ENCODE measurements around the gene LETM1.

Gene LETM1

DNA sequence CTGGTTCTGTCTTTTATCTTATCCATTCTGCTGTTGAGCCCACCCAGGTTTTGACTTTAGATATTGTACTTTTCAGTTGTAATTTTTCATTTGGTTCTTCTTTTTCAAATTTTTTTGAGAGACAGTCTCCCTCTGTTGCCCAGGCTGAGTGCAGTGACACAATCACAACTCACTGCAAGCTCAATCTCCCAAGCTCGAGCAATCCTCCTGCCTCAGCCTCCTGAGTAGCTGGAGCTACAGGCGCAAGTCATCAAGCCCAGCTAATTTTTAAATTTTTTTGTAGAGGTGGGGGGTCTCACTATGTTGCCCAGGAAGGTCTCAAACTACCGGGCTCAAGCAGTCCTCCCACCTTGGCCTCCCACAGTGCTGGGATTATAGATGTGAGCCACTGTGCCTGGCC is 25.7 kb downstream of the LETM1 start:
- no peak for DNase-seq

DNA sequence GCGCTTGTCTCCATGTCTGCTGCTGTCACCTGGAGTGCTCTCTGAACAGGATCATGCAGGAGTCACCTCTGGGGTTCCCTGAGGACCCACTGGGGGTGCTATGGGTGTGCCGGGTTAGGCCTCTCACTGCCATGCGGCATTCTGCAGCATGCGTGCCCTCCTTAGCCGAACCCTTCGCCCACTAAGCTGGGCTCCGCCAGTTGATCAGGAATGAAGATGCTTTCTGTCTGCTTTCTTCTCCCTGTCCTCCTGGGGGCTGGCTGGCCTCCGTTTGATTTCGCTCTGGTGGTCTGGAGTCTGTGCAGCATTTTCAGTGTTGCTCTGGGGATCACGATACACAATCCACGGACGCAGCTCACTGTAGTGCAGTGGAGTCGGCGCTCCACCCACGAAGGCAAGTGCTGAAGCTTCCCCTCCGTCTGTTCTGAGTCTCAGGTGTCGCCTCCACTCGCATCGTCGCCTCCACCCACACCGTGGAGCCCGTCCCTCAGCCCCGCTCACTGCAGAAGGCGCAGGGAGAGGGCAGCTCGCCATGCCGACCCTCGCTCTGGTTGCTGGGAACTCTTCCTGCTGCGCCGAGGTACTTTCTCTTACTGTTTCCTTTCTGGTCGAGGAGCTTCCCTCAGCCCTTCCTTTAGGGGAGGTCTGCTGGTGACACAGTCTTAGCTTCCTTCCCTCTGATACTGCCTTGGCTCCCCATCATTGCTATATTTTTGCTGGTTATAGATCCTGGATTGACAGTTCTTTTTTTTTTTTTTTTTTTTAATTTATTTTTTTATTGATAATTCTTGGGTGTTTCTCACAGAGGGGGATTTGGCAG is 29.2 kb downstream of the LETM1 start:
- DNase-seq: no peak

DNA sequence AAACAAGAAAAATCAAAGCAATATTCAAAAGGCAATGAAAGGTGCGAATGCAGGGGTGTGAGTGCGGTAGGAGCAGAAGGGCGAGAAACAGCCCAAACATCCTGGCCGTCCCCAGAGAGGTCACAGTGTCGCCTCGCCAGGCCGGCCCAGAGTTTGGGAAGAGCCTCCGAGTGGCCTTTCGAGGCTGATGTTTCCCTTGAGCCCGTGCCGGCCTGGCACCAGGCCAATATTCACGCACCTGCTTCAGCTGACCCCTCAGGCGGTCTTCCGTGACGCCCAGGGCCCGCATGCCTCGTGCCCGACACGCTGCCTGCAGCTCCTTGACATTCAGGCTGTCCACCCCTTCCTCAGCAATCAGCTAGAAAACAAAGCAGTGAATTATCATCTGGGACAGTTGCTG is 30.6 kb downstream of the LETM1 start:
- no peak for DNase-seq

DNA sequence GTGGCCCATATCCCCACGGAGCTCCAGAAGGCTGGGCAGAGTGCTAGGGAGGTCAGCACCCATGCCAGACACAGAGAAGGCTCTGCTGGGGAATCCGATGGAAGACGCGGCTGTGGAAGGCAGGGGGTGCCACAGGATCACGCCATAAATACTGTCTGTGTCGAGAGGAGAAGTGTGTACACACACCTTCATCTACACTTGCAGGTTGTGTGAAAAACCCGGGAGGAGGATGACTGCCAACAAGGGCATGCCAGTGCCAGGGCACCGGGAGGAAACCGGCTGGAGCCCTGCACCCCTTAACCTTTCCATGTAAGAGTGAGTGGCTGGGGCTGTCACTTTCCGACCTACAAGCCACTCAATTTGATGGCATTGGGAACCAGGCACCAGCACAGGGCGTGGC is 31.2 kb downstream of the LETM1 start:
- no peak for DNase-seq

DNA sequence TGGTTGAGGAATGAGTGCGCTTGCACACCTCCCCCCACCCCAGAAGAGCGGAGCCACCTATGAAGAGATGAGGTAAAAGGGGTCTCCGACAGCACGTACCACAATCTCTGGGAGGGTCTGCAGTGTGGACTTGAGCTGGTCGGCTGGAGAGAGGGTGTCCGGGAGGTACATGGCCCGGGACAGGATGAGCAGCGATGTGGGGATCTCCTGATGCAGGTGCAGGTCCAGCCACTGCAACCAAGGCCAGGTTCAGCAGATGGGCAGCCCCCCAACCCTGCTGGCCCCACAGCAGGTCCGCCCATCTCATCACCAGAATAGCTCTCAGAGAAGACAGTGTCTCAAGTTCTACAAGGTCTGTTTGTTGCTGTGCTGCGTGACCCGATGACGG is 32.4 kb downstream of the LETM1 start:
- no peak for DNase-seq

DNA sequence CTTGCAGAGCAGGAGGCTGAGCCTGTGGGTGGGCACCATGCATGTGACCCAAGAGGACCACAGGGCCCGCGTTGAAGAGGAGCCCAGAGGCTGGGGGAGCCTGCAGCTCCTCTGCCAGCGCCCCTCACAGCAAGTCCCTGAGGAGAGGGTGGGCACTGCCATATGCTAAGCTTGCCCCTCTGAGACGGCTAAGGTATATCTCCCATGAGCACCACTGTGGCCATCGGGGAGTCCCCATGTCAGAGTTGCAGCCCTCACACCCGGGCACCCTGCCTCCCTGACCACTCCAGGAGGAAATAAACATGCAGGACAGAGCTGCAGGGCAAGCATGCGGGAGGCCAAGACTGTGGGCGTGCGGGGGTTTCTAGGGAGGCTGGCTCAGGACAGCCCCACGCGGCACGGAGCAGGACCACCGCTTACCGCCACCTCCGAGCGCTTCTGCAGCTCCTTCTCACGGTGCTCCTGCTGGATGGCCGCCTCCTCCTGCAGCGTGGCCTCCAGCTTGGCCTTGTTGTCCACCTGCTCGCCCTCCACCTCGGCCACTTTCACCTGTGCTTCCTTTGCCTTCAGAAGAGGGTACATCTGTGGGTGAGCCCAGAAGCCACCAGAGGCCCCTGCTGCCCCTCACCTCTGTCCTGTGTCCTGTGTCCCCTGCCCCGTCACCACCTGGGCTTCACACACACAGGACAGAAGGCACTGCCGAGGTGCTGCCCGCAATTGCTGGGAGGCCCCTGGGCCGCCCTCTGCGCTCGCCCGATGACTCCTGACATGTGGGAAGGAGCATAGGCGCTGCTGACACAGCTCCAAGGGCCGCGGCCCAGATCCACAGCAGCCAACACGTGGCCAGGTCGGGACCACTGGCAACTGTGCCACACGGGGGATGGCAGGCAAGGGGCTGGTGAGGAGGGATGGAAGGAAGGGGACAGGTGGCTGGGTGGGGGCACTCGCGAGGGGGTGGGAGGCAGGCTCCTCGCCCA is 33.1 kb downstream of the LETM1 start:
- DNase-seq: no peak

DNA sequence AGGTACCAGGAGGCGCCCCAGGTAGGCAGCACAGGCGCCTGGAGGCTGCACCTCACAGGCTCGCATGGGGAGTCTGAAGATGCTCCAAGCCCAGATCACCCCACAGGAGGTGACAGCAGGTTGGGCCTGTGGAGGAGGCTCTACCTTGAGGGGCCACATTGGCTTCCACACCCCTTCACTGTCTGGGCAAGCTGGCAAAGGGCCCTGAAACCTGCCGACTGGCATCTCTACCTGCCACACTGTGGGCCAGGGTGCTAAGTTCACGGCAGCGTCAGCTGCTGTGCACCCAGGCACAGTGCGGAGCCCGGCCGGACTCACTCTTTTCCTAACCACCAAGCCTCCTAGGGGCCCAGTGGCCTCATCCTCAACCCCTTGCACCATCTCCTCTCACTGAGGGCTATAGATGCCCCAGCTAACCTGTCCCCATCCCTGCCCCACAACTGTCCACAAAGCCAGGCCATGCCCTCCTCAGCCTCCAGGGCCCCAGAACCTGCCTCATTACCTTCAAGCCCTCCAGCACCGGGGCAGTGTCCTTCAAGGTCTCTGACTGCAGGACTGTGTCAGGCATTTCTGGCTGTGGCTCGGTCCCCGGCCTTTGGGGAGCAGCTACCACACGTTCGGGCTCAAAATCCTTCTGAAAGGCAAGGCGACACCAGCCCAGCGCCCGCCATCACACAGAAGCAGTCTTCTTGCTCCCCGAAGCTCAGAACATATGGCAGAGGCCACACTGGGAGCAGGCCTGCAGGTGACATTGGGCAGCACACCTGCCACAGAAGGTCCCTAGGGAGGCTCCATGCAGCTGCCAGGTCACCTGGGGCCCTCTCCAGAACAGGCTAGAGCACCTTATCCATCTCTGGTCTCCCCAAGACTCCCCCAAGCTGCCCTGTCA is 34.0 kb downstream of the LETM1 start:
- no peak for DNase-seq

DNA sequence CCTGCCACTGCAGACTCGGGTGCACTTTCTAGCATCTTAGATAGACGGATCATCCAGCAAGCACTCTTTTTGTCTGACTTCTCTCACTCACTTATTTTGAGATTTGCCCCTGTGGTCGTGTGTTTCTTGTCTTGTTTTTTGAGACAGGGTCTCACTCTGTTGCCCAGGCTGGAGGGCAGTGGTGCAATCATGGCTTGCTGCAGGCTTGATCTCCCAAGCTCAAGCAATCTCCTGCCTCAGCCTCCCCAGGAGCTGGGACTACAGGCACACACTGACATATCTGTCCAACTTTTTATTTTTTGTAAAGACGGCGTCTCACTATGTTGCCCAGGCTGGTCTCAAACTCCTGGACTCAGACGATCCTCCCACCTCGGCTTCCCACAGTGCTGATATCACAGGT is 36.1 kb downstream of the LETM1 start:
- DNase-seq: no peak

DNA sequence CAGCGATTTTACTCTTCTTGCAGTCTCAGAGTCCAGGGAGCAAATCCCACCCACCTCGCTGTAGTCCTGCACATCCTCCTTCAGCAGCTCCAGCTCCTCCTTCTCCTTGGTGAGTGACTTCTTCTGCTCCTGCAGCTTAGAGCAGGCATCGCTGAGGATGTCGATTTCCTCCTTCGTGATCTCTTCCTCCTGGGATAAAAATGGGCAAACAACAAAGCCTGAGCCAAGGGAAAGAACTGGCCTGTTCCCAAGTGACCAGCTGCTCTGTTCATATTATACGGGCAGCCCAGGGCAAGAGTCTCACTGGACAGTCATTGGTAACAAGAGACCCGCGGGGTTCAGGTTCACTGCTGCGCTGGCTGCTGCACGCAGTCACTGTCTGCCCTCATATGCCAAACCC is 36.7 kb downstream of the LETM1 start:
- no peak for DNase-seq

DNA sequence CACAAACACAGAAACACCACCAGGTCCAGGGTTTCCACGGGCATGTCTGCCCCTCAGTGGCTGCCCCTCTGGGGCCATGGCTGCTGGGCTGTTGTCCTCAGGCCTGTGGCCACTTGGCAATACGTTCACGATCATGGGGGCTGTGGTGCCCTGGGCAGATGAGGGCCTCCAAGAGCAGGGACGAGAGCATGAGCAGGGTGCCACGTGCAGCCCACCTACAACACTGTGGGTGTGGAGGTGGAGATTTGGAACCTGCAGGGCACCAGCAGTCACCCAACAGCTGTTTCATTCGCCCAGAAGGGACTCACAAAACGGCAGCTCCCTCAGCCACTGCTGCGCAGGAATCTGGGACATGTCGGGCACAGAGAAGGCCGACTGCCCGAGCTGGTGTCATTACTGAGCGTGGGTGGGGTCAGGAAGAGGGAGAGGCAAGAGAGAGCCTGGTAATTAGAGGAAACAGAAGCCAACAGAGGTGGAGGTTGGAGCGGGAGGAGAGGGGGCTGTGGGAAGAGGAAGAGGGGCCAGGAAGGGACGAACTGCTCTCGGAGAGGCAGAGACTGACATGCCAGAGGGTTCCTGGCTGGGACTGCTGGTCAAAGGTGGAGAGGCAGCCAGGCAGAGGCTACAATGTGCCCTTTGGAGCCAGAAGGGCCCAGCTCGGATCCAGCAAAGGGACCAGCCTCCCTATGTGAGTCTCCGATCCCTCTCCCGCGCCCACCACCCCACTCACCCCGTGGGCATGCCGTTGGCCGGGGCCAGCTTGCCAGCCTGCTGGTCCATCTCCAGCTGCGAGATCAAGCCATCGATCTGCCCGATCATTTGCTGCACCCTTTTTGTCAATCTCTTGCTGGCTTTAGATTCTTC is 39.7 kb downstream of the LETM1 start:
- no peak for DNase-seq

DNA sequence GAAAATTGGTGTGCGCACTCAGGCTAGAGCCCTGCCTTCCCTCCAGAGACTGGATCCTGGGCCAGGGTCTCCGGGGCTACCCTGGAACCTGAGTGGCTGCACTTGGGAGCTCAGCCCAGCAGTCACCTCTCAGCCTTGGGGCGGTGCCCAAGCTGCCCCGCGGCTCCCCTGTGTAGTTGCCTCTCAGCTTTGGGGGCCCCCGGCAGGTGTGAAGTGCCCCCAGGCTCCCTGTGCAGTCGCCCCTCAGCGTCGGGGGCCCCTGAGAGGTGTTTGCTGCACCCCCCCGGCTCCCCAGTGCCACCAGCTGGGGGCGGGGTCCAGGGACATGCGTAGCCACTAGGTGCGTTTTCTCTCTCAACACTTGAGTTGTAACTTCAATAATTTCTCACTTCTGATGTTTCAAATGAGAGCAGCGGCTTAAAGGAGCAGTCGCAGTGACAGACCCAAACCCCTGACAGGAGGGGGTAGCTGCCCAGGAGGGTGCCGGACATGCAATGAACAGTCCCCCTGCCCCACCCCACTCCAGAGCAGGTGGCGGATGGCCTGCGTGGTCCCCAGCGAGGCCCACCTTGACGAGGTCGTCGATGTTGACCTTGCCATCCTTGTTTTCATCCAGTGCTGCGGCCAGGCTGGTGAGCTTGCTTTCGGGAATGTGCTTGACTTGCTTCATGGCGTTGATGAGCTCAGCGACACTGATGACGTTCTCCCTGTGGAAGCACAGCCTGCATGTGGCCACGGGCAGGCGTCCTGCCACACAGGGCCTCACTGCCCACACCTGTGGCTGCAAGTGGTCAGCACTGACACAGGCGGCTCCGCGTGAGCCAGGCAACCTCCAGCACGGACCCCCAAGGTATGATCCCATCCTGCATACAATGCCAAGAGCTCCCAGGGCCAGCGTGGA is 40.6 kb downstream of the LETM1 start:
- no peak for DNase-seq

DNA sequence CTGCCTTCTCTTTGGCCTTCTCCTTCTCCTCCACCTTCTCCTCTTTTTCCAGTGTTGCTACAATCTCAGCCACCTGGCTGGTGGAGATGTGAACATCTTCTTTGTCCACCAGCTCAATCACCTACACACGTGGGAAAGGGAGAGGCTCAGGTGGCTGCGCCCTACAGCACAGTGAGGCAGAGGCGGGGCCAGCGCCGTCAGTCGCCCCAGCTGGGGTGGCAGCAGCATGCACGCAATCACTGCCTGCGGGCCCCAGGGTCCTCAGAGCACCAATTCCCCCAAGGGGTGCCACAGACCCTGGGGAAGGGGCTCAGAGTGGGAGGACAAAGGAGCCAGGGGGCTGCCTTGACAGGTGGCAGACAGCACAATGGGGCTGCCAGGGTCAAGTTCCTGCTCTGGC is 41.5 kb downstream of the LETM1 start:
- no peak for DNase-seq

DNA sequence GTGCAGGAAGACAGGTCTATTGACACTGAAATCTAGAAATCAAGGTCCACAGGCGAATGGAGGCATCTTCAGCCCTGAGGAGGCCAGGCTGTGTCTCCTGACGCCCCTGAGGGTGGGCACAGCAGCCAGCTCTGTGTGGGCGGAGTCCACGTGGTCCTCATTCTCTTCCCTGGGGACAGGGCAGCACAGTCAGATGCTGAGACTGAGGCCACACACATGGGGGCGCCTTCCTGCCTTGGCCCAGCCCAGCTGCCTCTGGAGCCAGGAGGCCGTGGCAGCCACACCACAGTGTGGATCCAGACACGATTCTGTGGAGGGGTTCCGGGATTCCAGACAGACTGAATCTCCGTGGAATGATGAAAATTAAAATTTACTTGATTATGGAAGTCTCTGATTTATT is 42.0 kb downstream of the LETM1 start:
- DNase-seq: no peak

DNA sequence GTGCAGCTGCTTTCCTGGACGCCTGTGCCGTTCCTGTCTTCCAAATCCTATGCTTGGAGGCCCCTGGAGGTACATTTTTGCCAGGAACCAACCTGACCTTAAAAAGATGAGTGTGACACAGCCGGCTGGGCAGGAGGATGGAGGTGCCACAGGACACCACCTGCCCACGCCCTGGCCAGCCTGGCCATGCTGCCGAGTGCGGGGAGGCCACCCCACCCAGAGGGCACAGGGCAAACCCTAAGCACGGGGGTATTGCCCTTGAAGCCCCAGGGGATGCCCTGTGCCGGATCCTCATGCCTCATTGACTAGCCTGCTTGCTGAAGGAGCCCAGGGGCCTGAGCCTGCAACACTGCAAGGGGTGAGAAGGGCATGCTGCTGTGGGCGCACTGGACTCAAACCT is 42.7 kb downstream of the LETM1 start:
- DNase-seq: no peak

DNA sequence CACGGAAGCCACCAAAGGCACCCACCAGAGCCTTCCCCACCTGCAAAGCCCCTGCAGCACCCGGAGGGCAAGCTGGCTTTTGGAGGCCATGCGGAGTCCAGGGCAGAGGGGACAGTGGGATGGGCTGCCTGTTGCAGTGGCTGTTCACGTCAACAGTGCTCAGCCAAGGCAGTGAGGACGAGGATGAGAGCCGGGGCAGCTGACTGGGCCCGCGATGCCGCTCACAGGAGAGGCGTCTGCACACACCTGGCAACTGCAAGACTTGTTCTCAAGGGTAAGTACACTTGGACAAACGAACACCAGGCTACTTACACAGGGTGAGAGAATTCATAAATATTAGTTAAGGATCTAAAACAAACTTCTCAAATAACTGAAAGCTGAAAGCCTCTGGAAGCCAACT is 43.2 kb downstream of the LETM1 start:
- DNase-seq: no peak

DNA sequence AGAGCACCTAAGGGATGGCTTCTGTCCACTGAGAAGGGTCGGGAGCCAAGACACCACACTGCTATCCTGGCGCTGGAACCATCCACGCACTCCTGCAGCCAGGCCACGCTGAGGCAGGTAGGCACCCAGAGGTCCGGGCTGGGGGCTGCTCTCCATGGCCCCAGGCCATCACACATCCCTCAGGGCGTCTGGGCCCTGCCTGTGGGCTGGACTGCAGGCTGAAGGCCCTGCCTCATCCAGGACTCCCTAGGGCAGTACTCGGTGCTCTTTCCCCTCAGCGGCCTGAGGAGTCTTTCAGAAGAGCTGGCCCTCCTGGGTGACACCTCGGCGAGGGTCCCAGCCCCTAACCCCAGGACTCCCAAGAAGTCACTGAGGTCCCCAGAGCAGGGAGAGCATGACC is 45.2 kb downstream of the LETM1 start:
- DNase-seq: no peak

DNA sequence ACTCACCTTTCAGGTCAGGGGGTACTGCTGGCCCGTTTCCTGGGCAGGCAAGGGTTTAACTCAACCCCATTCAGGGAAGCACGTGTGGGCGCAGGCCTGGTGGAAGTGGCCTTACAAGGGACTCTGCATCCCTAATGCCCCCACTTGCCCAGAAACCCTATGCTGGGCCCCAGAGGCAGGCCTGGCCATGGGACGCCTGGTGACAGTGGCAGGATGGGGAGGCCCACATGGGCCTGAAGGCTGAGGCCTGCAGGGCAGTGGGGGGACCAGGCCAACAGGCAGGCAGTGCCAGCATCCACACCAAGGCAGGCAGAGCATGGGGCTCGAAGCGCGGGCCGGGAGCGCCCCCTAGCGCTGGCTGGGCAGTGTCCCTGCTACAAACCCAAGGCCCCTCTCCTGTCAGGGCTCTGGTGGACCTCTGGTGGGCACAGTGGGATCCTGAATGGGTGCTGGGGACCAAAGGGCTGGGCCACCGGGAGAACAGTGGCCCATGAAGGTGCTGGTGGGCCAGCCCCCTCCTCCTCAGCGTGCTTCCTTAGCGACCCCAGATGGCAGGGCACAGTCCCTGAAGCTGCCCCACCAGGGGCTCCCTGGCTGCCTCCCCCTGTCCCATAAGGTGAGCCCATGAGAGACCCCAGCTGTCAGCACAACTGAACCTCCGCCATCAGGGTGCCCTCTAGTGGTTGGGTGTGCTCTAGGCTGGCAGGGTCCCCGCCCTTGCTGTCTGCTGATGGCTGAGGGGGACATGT is 46.0 kb downstream of the LETM1 start:
- DNase-seq: peak in 55 of 56 donors; percentile 12 to 86 (median 55)
